Measurements from ENCODE around the gene ERRFI1.

Gene ERRFI1

DNA sequence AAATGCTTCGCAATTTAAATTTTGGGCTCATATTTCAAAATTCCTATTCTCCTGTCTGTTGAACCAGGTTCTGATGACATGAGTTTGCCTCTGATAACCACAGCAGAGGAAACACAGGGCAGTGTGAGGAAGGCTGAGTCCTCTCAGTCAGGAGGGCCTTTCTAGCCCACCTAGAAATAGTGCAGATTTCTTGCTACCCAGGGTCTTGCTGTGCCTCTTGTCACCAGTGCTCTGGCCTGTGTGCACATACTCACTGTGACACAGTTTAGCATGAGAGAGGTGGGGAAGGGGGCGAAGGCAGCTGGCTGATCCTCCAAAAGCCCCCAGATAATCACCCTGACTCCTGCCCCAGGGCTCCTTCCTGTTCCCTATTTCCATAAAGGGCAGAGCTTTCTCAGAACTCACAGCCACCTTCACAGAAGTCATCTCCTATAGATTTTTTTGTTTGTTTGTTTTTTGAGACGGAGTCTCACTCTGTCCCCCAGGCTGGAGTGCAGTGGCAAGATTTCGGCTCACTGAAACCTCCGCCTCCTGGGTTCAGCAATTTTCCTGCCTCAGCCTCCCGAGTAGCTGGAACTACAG, 23.7 kb downstream of the ERRFI1 start:
- DNase-seq: no peak

DNA sequence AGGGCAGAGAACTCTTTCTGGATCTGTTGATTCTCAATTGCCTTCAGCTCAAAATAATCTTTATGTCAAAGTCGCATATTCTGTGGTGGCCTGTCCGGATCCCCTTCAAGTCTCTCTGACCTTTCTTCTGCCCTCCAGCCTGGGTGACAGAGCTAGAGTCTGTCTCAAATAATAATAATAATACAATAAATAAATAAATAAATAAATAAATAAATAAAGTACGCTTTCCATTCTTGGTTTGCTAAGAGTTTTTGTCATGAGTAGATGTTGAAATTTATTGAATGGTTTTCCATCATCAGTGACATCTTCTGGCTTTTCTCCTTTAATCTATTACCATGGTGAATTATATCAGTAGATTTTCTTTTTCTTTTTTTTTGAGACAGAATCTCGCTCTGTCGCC, 30.7 kb downstream of the ERRFI1 start:
- DNase-seq: no peak

DNA sequence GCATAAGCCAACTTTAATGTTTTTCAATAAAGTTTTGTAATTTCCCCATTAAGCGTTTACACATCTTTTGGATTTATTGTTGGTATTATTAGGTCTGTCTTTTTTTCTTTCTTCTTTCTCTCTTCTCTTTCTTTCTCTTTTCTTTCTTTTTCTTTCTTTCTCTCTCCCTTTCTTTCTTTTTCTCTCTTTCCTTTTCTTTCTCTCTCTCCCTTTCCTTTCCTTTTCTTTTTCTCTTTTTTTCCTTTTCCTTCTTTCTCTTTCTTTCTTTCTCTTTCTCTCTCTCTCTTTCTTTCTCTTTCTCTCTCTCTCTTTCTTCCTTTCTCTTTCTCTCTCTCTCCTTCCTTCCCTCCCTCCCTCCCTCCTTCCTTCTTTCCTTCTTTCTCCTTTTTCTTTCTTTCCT, 31.3 kb downstream of the ERRFI1 start:
- DNase-seq: no peak

- no peak for DNase-seq
These were observed 32.3 kb downstream of the ERRFI1 start for GRCh38 chr1:7993593-7994479.

- DNase-seq: no peak
These were observed 33.2 kb downstream of the ERRFI1 start for GRCh38 chr1:7992885-7993284.

DNA sequence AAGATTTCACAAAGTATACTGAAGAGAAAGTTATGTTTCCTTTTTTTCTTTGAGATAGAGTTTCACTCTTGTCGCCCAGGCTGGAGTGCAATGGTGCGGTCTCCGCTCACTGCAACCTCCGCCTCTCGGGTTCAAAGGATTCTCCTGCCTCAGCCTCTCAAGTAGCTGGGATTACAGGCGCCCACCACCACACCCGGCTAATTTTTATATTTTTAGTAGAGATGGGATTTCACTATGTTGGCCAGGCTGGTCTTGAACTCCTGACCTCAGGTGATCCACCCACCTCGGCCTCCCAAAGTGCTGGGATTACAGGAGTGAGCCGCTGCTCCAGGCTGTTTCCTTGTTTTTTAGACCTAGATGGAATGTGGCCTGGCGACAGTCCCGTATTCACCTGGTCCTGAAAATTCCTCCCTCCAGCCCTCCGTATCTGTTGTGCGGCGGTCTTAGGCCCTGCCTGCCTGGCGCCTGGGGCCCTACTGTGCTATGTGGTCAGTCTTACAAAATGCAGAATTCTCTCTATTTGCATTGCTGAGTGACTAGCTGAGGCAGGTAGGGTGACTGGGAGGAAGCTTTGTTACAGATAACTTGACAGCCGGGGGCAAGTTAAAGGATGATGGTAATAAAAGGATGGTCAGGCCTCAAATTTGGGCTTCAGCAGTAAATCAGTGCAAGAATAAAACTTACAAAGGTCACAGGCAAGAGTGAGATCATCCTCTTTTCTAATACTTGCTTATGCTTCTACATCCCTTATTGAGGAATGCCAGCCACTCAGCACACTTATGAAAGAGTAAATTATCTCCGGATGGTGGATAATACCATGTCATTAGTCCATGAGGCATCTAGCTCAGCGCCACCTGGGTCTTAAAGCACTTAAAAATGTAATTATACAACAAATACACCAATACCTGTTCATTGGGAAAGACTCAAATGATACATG, 34.3 kb downstream of the ERRFI1 start:
- no peak for DNase-seq

GRCh38 chr1:7989762-7990428, 36.2 kb downstream of the ERRFI1 start:
- no peak for DNase-seq

GRCh38 chr1:7988576-7988975, 37.5 kb downstream of the ERRFI1 start:
- no peak for DNase-seq

DNA sequence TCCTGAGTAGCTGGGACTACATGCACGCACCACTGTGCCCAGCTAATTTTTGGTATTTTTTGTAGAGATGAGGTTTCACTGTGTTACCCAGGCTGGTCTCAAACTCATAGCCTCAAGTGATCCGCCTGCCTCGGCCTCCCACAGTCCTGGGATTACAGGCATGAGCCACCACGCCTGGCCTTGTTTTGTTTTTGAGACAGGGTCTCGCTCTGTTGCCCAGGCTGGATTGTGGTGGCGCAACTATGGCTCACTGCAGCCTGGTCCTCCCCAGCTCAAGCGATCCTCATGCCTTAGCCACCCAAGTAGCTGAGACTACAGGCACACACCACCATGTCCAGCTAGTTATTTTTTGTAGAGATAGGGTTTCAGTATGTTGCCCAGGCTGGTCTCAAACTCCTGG, 38.6 kb downstream of the ERRFI1 start:
- DNase-seq: no peak

DNA sequence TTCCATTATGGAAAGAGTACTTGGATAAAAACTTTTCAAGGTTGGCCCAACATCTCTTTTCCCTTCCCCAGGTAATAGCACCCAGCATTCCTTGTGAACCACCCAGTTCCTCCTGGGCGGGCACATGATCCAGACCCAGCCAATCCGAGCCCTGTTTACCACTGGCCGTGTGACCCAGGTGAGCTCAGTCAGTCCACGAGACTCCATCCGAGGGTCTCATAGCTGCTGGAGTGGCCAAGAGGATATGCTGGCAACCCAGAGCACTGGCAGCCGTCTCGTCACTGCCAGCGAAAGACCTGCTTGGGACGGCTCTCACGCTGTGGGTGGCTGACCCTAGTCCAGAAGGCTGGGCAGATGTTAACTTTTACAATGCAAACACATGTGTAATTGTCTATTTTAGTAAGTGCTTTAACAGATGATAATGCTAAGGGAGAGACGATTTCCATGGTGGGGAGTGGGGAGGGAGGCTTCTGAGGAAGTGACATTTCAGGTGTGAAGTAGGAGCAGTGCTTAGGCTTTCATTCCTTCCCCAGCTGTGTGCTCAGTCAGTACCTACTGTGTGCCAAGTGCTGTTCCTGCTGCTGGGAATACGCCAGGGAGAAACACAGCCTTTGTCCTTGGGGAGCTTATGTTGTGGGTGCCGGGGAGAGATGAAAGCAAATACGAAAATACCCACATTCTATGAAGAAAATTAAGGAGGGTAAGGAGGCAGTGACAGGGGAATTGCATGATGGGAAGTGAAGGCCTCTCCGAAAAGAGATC, 40.1 kb downstream of the ERRFI1 start:
- no peak for DNase-seq

DNA sequence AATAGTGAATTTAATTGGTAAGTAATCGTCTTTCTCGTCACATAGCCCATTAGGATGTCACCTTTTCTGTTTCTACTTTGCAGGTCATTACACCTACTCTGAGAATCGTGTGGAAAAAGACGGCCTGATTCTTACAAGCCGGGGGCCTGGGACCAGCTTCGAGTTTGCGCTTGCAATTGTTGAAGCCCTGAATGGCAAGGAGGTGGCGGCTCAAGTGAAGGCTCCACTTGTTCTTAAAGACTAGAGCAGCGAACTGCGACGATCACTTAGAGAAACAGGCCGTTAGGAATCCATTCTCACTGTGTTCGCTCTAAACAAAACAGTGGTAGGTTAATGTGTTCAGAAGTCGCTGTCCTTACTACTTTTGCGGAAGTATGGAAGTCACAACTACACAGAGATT, 41.3 kb downstream of the ERRFI1 start:
- DNase-seq: no peak

GRCh38 chr1:7983086-7983778, 42.9 kb downstream of the ERRFI1 start:
- DNase-seq: no peak

DNA sequence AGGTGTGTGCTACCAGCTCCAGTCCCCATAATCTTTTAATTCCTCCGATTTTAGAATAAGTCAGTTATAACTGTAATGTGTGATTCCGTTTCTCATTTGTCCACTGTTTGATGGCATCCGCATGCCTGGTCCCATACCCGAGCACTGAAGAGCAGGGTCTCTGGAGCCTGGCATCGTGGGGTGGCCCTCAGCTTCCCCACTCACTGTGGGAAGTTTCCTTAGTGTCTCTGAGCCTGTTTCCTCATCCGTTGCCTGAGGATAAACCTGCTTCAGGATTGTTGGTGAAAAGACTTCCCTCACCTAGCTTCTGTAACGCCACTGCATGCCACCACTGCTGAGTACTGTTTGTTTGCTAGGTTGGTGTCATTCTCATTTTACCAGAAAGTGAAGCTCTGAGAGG, 45.1 kb downstream of the ERRFI1 start:
- DNase-seq: no peak

GRCh38 chr1:7975212-7975865, 50.8 kb downstream of the ERRFI1 start:
- peak; percentile 71 for DNase-seq

GRCh38 chr1:7973086-7973485, 53.0 kb downstream of the ERRFI1 start:
- DNase-seq: no peak

GRCh38 chr1:7972285-7972684, 53.8 kb downstream of the ERRFI1 start:
- no peak for DNase-seq

- no peak for DNase-seq
These were observed 55.1 kb downstream of the ERRFI1 start for GRCh38 chr1:7971024-7971423.

GRCh38 chr1:7970246-7970645, 55.9 kb downstream of the ERRFI1 start:
- no peak for DNase-seq

GRCh38 chr1:7967651-7968050, 58.5 kb downstream of the ERRFI1 start:
- no peak for DNase-seq

DNA sequence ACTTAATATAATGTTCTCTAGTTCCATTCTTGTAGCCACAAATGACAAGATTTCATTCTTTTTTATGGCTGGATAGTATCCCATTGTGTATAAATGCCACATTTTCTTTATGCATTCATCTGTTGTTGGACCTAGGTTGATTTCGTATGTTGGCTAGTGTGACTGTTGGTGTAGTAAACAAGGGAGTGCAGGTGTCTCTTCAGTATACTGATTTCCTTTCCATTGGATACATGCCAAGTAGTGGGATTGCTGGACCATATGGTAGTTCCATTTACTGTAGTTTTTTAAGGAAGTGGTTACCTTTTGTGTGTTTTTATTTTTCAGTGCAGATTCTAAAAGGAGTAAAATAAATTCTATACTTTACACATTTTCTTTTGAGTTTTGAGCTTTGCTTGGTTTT, 58.9 kb downstream of the ERRFI1 start:
- DNase-seq: no peak

DNA sequence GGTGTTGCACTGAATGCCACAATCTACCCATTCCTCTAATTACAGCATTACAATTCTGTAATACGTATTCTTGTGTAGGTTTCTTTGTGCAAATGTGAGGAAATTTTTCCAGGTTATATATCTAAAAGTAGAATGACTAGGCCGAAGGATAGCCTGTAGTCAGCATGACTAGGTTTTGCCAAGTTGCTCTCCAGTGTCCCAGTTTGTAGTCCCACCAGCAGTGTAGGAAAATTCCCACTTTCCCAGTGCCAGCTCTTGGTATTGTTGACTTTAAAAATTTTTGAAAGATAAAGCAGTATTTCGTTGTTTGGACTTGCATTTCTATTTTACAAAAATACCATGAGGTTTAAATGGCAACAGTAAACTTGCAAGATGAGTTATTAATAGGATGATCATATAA, 61.6 kb downstream of the ERRFI1 start:
- DNase-seq: no peak

All from activated CD8-positive, alpha-beta memory T cell treated with anti-CD3 and anti-CD28 coated beads, Interleukin-2, amount 50 U/mL, for 48 hours (primary cell).